ENCODE results near the gene L2HGDH.
A peak's percentile ranks its signal among the peaks of the same experiment; 100 is the strongest.

The L2HGDH gene

GRCh38 chr14:50285861-50286260 lies 26.2 kb downstream of the L2HGDH start:
- DNase-seq: no peak

GRCh38 chr14:50272498-50272897 lies 39.5 kb downstream of the L2HGDH start:
- no peak for DNase-seq

- DNase-seq: no peak
Measured at GRCh38 chr14:50270932-50271331, 41.1 kb downstream of the L2HGDH start.

- no peak for DNase-seq
Measured at GRCh38 chr14:50265029-50265428, 47.0 kb downstream of the L2HGDH start.

GRCh38 chr14:50263321-50263720 lies 48.7 kb downstream of the L2HGDH start:
- DNase-seq: no peak

GRCh38 chr14:50262865-50263264 lies 49.2 kb downstream of the L2HGDH start:
- no peak for DNase-seq

GRCh38 chr14:50260511-50260910 lies 51.5 kb downstream of the L2HGDH start:
- DNase-seq: no peak

- no peak for DNase-seq
Measured at GRCh38 chr14:50260072-50260471, 52.0 kb downstream of the L2HGDH start.

GRCh38 chr14:50257732-50258131 lies 54.3 kb downstream of the L2HGDH start:
- no peak for DNase-seq

GRCh38 chr14:50254248-50254647 lies 57.8 kb downstream of the L2HGDH start:
- no peak for DNase-seq

GRCh38 chr14:50249136-50249775 lies 62.8 kb downstream of the L2HGDH start:
- no peak for DNase-seq

GRCh38 chr14:50247245-50247644 lies 64.8 kb downstream of the L2HGDH start:
- no peak for DNase-seq

- no peak for DNase-seq
Measured at GRCh38 chr14:50242566-50243310, 69.3 kb downstream of the L2HGDH start.

GRCh38 chr14:50242096-50242495 lies 69.9 kb downstream of the L2HGDH start:
- no peak for DNase-seq

- no peak for DNase-seq
Measured at GRCh38 chr14:50237427-50237826, 74.6 kb downstream of the L2HGDH start.

GRCh38 chr14:50233951-50234250 lies 78.1 kb downstream of the L2HGDH start:
- DNase-seq: no peak

GRCh38 chr14:50233166-50233950 lies 78.7 kb downstream of the L2HGDH start:
- DNase-seq: peak; percentile 45

GRCh38 chr14:50232276-50232642 lies 79.8 kb downstream of the L2HGDH start:
- DNase-seq: no peak

GRCh38 chr14:50231475-50232275 lies 80.4 kb downstream of the L2HGDH start, which contains the start of gene SOS2:
Gene SOS2, minus strand, starts transcription at chr14:50231578. Its CDS starts 295 bp downstream, at chr14:50231283.
- peak; percentile 83 for DNase-seq

- DNase-seq: peak; percentile 50
Measured at GRCh38 chr14:50230701-50231474, 81.1 kb downstream of the L2HGDH start.

GRCh38 chr14:50230401-50230700 lies 81.7 kb downstream of the L2HGDH start:
- no peak for DNase-seq

GRCh38 chr14:50229681-50230080 lies 82.3 kb downstream of the L2HGDH start:
- no peak for DNase-seq

- no peak for DNase-seq
Measured at GRCh38 chr14:50228313-50228712, 83.7 kb downstream of the L2HGDH start.
